PC-9 (cell line): ENCODE results near the gene PATE4. TPM values are rescaled to one million over a fixed set of nuclear protein-coding genes. Genes with fewer than 3 reads are reported as not detected.

Source experiments
- Bru-seq: library from RNA; stranded (reverse); fragments of 400-500 nt; gene quantifications from one replicate; lab custom pipeline; 2021; lab: Mats Ljungman, UMichigan
- BruChase-seq, 2 experiments: library from RNA; stranded (reverse); fragments of 400-500 nt; gene quantifications; one replicate each; lab custom pipeline; 2021; lab: Mats Ljungman, UMichigan
- BruUV-seq: library from RNA; stranded (reverse); fragments of 400-500 nt; replicated peaks from 2 replicates; lab custom pipeline; 2021; lab: Mats Ljungman, UMichigan
- CTCF ChIA-PET: fragments of 300-600 bp; sonication (Branson Sonifier 250); formaldehyde crosslinking; loops from one replicate; lab custom pipeline; 2022; ENCODE audit warnings: antibody characterized with exemption; lab: Charles Lee
- POLR2A ChIA-PET: fragments of 300-600 bp; sonication (Branson Sonifier 250); formaldehyde crosslinking; loops from one replicate; lab custom pipeline; 2022; ENCODE audit warnings: antibody characterized with exemption; ENCODE audit not compliant: unreplicated experiment; lab: Charles Lee
- DNase-seq, 2 experiments: peaks; one replicate each; pipeline versions ENCODE4 v3.0.0 to v3.0.0-alpha.2; 2015 to 2022; ENCODE audit warnings: mixed read lengths in 1 of 2
- H2AFZ ChIP-seq: fragments of 200-600 bp; sonication (generic); 2 replicates; pipeline ENCODE4 v1.8.1; 2017; ENCODE audit warnings: antibody characterized with exemption
- H3F3A ChIP-seq: fragments of 200-600 bp; sonication (generic); 2 replicates; pipeline ENCODE4 v1.8.1; 2017; ENCODE audit warnings: antibody characterized with exemption, mild to moderate bottlenecking, low read depth; ENCODE audit not compliant: insufficient read depth
- H3K27ac ChIP-seq: fragments of 200-600 bp; sonication (generic); 2 replicates; pipeline ENCODE4 v1.6.1; 2016; ENCODE audit warnings: mixed run types
- H3K27me3 ChIP-seq: fragments of 200-600 bp; sonication (generic); 2 replicates; pipeline ENCODE4 v1.6.1; 2016; ENCODE audit warnings: low read depth, mixed run types; ENCODE audit not compliant: insufficient read depth
- H3K36me3 ChIP-seq: fragments of 200-600 bp; sonication (generic); 2 replicates; pipeline ENCODE4 v1.6.1; 2016; ENCODE audit warnings: low read depth, mixed run types
- H3K4me1 ChIP-seq: fragments of 200-600 bp; sonication (generic); replicated peaks from 2 replicates; pipeline ENCODE4 v1.6.1; 2016; ENCODE audit warnings: mixed run types; ENCODE audit not compliant: insufficient read depth
- H3K4me2 ChIP-seq: fragments of 200-600 bp; sonication (generic); 2 replicates; pipeline ENCODE4 v1.6.1; 2017; ENCODE audit warnings: mixed run types
- H3K4me3 ChIP-seq: fragments of 200-600 bp; sonication (generic); 2 replicates; pipeline ENCODE4 v1.6.1; 2016; ENCODE audit warnings: mixed run types
- H3K79me2 ChIP-seq: fragments of 200-600 bp; sonication (generic); 2 replicates; pipeline ENCODE4 v1.6.1; 2017; ENCODE audit warnings: low read depth, mixed run types
- H3K9me2 ChIP-seq: fragments of 200-600 bp; sonication (generic); 2 replicates; pipeline ENCODE4 v1.8.1; 2017; ENCODE audit warnings: mild to moderate bottlenecking; ENCODE audit not compliant: insufficient read depth
- H3K9me3 ChIP-seq: fragments of 200-600 bp; sonication (generic); 2 replicates; pipeline ENCODE4 v1.8.1; 2016; ENCODE audit warnings: low read depth; ENCODE audit not compliant: insufficient read depth
- H4K20me1 ChIP-seq: fragments of 200-600 bp; sonication (generic); 2 replicates; pipeline ENCODE4 v1.8.1; 2017; ENCODE audit not compliant: insufficient read depth
- EZH2 ChIP-seq: fragments of 200-600 bp; sonication (generic); IDR thresholded peaks from 2 replicates; pipeline ENCODE4 v1.8.0; 2017; ENCODE audit warnings: antibody characterized with exemption, low read depth
- intact Hi-C: fragments of 100-400 bp; cut with micrococcal nuclease; formaldehyde crosslinking; loops from one replicate; pipeline ENCODE4 v1.10.0; 2022; ENCODE audit not compliant: unreplicated experiment
- long read RNA-seq: library from polyadenylated mRNA; stranded (forward); transcript quantifications from one replicate; pipeline ENCODE4 v2.0.0, GENCODE V29; 2022
- total RNA-seq: library from RNA; stranded (reverse); gene quantifications from 2 replicates; pipeline ENCODE4 v1.2.3, GENCODE V29; 2021
- TF ChIP-seq, protein P1 (sequence below): fragments of 200-600 bp; sonication (generic); conservative IDR thresholded peaks from 2 replicates; pipeline ENCODE4 v1.6.1; 2017; ENCODE audit warnings: mixed run types, antibody characterized with exemption, mild to moderate bottlenecking, moderate library complexity

The PATE4 gene, protein sequence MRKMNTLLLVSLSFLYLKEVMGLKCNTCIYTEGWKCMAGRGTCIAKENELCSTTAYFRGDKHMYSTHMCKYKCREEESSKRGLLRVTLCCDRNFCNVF
- total RNA-seq (not detected in 2 replicates), Bru-seq, nascent RNA (not detected), BruChase-seq, experiment 1, labeled RNA remaining after a 2-hour chase (not detected), BruChase-seq, experiment 2, labeled RNA remaining after a 6-hour chase (not detected)
- long read RNA-seq: 0 reads

- TF ChIP-seq, protein P1, sequence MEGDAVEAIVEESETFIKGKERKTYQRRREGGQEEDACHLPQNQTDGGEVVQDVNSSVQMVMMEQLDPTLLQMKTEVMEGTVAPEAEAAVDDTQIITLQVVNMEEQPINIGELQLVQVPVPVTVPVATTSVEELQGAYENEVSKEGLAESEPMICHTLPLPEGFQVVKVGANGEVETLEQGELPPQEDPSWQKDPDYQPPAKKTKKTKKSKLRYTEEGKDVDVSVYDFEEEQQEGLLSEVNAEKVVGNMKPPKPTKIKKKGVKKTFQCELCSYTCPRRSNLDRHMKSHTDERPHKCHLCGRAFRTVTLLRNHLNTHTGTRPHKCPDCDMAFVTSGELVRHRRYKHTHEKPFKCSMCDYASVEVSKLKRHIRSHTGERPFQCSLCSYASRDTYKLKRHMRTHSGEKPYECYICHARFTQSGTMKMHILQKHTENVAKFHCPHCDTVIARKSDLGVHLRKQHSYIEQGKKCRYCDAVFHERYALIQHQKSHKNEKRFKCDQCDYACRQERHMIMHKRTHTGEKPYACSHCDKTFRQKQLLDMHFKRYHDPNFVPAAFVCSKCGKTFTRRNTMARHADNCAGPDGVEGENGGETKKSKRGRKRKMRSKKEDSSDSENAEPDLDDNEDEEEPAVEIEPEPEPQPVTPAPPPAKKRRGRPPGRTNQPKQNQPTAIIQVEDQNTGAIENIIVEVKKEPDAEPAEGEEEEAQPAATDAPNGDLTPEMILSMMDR: no peak
- TF ChIP-seq EZH2: no peak
- Histone ChIP-seq H3K4me3 (no peak within 1 kb of the TSS), H4K20me1 (no peaks in the 10 kb centered on the region), H3K27me3 (0 out of 2 replicates have a peak, but pooled peaks cover 4% of the 10 kb centered on the region), H2AFZ (no peak within 1 kb of the TSS), H3K9me3 (no peaks in the 10 kb centered on the region), H3K4me1 (no peaks in the 10 kb centered on the region), H3K4me2 (no peak within 1 kb of the TSS), H3K79me2 (no peaks in the 10 kb centered on the region), H3K36me3 (no peaks in the 10 kb centered on the region), H3F3A (no peaks in the 10 kb centered on the region), H3K27ac (no peak within 1 kb of the TSS), H3K9me2 (no peaks in the 10 kb centered on the region)
- ChIA-PET CTCF (no interaction called here), POLR2A (no interaction called here)
- DNase-seq: no peak
- BruUV-seq: no TSS peak
- intact Hi-C loops: no loop called here
Measured at GRCh38 chr11:125833016-125833415, at the start of gene PATE4. Gene PATE4 (plus strand): TSS chr11:125833316. CDS start chr11:125833360, 44 bp downstream.

DNA sequence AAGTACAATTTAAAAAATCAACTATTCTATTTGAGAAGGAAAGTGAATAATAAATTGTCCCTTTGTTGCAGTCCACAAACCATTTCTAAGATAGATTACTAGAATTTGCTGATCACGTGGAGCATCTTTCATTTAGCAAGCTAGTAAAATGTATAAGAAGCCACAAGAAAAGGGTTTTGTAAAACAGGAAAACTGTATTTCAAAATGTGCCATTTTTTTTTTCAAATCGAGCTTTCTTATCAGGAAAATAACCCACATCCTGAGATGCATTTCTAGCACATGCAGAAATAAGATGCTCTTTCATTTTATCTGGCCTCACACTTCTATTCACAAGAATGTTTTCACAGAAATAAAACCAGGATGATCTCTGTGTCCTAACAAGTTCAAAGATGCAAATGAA is 48.4 kb upstream of the PATE4 start:
- intact Hi-C loops: no loop called here
- no peaks in the 10 kb centered on the region for H3K9me2 ChIP-seq
- CTCF ChIA-PET: no interaction called here

DNA sequence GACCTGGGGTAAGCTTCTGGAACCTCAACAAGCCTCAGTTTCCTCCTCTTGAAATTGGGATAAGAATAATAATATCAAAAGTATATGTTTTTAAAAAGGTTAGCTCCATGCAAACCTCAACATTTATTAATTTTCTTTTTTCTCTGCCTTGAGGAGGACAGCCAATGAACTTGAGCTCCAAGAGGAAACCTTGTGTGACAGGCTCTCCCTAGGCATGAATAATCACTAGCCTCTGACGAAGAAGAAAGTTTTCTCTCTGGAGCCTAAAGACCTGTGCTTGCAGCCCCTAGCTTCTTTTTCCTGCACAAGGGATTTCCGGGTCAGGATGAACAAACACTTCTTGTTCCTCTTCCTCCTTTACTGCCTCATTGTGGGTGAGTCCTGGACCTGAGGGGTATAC is 45.3 kb upstream of the PATE4 start, which contains the start of gene PATE3:
Gene PATE3, plus strand, starts transcription at position 301 of the 400 bp plus-strand sequence. Its CDS starts 25 bp downstream, at position 326.
- intact Hi-C loops: no loop called here
- POLR2A ChIA-PET: interaction anchor here (0.6 kb wide), 1 partner anchor 220 kb away, joined by 27 read pairs; no protein-coding TSS in a partner anchor
- BruUV-seq: no TSS peak
- DNase-seq: no peak
- no peaks in the 10 kb centered on the region for H3K4me1 ChIP-seq
- no peaks in the 10 kb centered on the region for H3K36me3 ChIP-seq
- no peaks in the 10 kb centered on the region for H4K20me1 ChIP-seq
- H3F3A ChIP-seq: no peaks in the 10 kb centered on the region
- no peaks in the 10 kb centered on the region for H3K27me3 ChIP-seq
- H2AFZ ChIP-seq: no peak within 1 kb of the TSS; the same call in 1 of the 2 replicates
- no peaks in the 10 kb centered on the region for H3K79me2 ChIP-seq
- H3K27ac ChIP-seq: no peak within 1 kb of the TSS
- no peak within 1 kb of the TSS for H3K4me3 ChIP-seq
- TF ChIP-seq, protein P1: no peak
- TF ChIP-seq EZH2: no peak
- no peaks in the 10 kb centered on the region for H3K9me3 ChIP-seq
- CTCF ChIA-PET: no interaction called here
- H3K9me2 ChIP-seq: no peaks in the 10 kb centered on the region
- H3K4me2 ChIP-seq: no peak within 1 kb of the TSS

More for the DNA sequence above, 48.4 kb upstream of the PATE4 start:
- H3K9me3 ChIP-seq: no peaks in the 10 kb centered on the region
- POLR2A ChIA-PET: no interaction called here
- no peaks in the 10 kb centered on the region for H4K20me1 ChIP-seq
- DNase-seq: no peak
- H2AFZ ChIP-seq: no peak overlapping the region
- H3K36me3 ChIP-seq: no peaks in the 10 kb centered on the region
- BruUV-seq: no TSS peak
- H3F3A ChIP-seq: no peaks in the 10 kb centered on the region
- H3K79me2 ChIP-seq: no peaks in the 10 kb centered on the region
- no peak overlapping the region for H3K4me3 ChIP-seq
- no peak overlapping the region for H3K27ac ChIP-seq
- no peaks in the 10 kb centered on the region for H3K27me3 ChIP-seq
- TF ChIP-seq, protein P1: no peak
- TF ChIP-seq EZH2: no peak
- no peaks in the 10 kb centered on the region for H3K4me1 ChIP-seq
- no peak overlapping the region for H3K4me2 ChIP-seq
